ENCODE measurements around the gene NRTN.
"Not testable (repeated sequence)": the region's sequence is repeated elsewhere in the genome, so short reads cannot be mapped to it uniquely, and the experiment has no call there.

The NRTN gene

DNA sequence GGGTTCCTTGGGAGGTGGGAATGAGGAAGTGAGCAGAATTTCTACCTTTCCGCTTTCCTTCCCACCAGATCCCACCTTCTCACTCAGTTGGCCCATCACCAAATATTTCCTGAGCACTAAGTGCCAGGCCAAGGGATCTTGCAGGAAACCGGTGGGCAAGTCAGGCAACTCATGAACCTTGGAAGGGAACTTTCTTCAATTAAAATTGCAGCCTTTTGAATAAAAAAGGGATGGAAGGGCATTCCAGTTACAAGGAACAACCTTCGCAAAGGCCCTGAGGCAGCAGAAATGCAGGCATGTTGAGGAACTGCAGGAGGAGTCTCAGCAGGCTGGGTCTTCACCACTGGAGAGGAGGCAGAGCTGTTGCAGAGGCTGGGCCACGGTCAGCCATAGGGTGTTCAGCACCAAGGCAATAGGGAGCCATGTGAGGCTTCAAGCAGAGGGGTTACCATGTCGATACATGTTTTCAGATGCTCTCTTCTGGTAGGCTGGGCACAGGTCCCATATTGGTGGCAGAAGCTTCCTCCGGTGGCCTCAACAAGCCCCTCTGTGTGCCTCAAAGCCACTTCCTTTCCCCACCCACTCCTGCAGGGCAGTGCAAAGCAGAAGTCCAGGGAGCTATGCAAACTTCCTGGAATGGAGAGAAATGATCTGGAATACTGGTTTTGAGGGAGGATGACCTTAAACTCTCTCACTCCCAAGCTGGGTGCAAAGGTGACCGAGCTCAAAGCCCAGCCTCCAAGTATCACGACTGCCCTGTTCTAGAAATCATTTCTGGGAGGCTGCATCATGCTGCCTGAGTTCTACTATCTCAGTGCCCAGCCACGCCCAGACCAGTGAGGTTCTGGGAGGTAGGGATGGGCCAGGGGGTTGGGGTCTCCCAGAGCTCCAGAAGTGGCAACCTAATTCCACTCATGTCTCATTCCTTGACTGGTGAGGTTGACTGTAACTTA, 34.5 kb downstream of the NRTN start, which contains the start of gene FUT6:
Gene FUT6, minus strand, starts transcription at position 638 of the 953 bp plus-strand sequence. CDS start 7,135 bp downstream, outside the sequence.
- DNase-seq = peak; percentile 18 to 27 (median 22)

DNA sequence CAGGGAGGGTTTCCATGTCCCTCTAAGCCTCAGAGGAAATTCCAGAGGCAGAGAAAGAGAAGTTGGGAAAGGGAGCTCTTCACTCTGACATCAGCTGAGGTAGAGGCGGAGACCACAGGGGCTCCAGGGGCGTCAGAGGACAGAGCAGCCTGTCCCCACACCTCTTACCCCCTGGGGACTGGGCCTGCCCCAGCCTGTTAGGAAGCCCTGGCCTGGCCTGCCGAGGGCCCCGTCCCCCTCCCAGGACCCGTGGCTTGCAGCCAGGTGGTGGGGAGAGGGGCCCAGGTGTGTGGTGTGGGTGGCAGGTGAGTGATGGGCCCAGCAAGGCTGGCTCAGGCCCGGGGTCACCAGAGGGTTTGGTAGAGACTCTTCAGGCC, 36.9 kb downstream of the NRTN start:
- not testable (repeated sequence) for DNase-seq

DNA sequence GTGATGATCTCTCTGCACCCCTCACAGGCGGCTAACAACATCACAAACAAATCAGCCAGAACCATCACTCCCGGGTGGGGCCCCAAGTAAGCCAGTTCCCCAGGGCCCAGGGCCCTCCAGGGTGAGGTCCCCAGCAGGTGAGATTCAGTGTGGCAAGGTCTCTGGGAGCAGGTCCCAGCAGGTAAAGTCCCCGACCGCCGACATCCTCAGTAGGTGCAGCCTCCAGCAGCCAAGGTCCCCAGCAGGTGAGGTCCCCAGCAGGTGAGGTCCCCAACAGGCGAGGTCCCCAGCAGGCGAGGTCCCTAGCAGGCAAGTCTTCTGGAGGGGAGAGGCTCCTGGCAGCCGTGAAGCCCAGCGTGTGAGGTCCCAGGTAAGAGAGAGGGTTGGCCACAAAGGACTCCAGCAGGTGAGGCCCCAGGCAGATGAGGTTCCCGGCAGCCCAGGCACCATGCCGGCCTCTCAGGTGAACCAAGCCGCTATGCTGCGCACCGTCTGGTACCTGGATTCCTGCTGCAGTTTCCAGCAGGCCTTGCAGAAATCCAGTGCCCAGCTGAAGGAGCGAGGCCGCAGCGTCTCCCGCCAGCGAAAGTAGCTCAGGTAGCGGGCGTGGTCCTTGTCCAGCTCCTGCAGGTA, 38.5 kb downstream of the NRTN start:
- DNase-seq = no peak

DNA sequence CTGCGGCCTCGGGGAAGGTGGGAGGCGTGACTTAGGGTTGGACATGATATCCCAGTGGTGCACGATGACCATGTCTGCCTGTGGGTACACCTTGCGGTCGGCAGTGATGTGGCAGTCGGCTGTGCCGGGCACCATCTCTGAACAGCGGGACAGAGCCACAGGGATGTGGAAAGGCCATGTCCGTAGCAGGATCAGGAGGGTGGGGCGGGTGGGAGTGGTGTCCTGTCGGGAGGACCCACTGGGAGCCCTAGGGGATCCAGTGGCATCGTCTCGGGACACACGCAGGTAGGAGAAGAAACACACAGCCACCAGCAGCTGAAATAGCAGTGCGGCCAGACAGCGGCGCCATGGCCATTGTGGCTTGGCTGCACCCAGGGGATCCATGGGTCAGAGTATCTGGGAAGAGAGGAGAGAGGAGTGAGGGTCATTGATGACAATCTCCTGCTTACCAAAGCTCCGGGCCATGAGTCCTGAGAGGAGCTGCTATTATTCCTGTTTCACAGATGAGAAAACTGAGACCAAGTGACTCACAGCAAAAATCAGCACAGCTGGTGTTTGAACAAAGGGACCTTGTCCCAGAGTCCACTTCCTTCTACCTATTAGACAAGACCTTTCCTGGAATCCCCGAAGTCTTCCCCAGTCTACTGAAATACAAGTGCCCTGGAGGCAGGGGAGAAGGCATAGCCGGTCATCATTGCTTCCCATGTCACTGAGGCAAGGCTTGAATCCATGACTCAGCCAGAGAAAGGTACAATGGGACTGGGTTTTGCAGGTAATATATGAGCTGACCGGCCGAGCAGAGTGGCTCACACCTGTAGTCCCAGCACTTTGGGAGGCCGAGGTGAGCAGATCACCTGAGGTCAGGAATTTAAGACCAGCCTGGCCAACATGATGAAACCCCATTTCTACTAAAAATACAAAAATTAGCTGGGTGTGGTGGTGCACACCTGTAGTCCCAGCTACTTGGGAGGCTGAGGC, 39.9 kb downstream of the NRTN start:
- DNase-seq = no peak

DNA sequence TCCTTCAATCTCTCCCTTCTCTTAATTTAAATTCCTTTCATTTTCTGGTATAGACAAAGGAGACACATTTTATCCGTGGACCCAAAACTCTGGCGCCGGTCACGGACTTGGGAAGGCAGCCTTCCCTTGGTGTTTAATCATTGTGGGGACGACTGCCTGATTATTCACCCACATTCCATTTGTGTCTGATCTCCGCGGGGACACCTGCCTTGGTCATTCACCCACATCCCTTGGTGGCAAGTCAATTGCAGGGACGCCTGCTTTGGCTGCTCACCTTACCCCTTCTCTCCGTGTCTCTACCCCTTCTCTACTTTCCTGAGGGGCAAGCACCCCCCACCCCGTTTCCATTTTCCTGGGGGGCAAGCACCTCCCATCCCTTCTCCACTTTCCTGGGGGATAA, 43.0 kb downstream of the NRTN start:
- not testable (repeated sequence) for DNase-seq

DNA sequence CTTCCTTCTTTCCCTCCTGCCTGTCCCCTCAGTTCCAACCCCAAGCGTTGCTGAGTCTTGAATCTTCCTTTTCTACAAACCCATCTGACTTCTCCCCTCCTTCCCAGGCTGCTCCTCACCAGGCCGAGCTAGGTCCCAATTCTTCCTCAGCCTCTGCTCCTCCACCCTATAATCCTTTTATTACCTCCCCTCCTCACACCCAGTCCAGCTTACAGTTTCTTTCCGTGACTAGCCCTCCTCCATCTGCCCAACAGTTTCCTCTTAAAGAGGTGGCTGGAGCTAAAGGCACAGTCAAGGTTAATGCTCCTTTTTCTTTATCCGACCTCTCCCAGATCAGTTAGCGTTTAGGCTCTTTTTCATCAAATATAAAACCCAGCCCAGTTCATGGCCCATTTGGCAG, 43.8 kb downstream of the NRTN start:
- DNase-seq = not testable (repeated sequence)

DNA sequence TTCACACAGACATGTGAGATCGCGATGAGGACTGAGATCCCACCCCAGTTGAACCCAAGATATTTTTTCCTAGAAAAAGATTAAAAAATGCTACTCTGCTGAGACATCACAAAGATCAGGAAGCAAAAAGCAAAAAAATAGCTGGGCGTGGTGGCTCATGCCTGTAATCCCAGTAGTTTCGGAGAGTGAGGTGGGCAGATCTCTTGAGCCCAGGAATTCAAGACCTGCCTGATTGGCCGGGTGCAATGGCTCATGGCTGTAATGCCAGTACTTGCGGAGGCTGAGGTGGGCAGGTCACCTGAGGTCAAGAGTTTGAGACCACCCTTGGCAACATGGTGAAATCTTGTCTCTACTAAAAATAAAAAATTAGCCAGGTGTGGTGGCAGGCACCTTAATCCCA, 45.3 kb downstream of the NRTN start:
- no peak for DNase-seq

DNA sequence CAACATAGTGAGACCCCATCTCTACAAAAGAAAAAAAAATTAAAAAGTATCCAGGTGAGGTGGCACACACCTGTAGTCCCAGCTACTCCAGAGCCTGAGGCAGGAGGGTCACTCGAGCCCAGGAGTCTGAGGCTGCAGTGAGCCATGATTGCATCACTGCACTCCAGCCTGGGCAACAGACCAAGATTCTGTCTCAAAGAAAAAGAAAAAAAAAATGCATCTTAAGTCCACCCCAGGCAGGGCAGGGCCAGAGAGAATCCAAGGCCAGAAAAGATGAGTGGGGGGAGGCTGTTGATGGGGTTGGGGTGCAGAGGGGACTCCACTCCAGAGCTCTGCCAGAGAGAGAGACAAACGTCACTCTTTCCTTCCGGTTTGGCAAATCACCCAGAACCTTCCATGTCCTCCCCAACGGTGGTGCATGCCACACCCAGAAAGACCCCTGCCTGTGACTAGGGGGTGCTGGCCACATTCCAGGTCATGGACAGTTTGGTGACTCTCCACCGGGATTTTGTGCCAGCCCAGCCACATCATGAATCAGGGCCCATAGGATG, 46.0 kb downstream of the NRTN start:
- DNase-seq = no peak

DNA sequence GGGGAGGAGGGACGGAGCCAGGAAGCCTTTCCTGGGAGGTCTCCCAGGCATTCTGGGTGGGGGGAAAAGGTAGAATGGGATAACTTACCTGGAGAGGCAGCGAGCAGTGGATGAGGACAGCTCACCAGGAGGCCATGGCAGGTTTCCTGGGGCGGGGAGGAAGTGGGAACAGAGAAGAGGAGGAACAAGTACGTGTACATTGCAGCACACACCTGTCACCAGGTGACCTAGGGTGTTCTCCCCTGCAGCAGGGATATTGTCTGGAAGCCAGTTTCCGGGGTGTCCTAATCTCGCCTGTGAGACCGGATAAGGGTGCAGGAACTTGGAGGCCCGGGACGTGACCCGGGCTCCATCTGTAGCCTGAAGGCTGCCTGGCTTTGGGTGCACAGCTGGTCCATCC, 46.4 kb downstream of the NRTN start, which contains the start of gene FUT3:
Gene FUT3, minus strand, starts transcription at position 148 of the 400 bp plus-strand sequence.
- no peak for DNase-seq

DNA sequence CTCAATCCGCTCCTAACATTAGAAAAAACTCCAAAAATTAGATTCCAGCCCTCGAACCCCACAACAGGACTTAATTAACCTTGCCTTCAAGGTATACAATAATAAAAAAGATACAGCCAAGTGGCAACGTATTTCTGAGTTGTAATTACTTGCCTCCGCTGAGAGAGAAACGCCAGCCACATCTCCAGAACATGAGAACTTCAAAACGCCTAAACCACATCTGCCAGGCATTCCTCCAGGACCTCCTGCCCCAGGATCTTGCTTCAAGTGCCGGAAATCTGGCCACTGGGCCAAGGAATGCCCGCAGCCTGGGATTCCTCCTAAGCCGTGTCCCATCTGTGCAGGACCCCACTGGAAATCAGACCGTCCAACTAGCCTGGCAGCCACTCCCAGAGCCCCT, 49.3 kb downstream of the NRTN start:
- DNase-seq = not testable (repeated sequence)

DNA sequence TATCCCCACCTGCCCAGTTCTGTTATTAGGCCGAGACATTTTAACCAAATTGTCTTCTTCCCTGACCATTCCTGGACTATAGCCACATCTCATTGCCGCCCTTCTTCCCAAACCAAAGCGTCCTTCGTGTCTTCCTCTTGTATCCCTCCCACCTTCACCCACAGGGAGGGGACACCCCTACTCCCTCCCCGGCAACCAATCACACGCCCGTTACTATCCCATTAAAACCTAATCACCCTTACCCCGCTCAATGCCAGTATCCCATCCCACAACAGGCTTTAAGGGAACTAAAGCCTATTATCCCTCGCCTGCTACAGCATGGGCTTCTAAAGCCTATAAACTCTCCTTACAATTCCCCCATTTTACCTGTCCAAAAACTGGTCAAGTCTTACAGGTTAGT, 50.3 kb downstream of the NRTN start:
- not testable (repeated sequence) for DNase-seq

DNA sequence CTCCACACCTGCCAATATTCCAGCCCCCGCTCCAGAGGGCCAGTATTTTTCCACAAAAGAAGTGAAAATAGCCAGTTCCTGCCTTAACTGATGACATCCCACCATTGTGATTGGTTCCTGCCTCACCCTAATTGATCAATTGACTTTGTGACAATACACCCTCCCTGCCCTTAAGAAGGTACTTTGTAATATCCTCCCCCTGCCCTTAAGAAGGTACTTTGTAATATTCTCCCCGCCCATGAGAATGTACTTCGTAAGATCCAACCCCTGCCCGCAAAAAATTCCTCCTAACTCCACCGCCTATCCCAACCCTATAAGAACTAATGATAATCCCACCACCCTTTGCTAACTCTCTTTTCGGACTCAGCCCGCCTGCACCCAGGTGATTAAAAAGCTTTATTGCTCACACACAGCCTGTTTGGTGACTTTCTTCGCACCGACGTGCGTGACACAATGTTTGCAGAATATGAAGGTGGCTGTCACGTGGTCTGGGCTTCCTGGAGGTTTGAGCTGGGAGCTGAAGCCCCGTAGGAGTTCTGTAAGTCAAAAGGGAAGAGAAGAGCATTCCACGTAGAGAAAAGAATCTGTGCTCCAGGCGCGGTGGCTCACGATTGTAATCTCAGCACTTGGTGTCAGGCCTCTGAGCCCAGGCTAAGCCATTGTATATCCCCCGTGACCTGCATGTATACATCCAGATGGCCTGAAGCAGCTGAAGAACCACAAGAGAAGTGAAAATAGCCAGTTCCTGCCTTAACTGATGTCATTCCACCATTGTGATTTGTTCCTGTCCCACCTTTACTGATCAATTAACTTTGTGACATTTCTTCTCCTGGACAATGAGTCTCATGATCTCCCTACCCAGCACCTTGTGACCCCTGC, 52.6 kb downstream of the NRTN start:
- DNase-seq = no peak

DNA sequence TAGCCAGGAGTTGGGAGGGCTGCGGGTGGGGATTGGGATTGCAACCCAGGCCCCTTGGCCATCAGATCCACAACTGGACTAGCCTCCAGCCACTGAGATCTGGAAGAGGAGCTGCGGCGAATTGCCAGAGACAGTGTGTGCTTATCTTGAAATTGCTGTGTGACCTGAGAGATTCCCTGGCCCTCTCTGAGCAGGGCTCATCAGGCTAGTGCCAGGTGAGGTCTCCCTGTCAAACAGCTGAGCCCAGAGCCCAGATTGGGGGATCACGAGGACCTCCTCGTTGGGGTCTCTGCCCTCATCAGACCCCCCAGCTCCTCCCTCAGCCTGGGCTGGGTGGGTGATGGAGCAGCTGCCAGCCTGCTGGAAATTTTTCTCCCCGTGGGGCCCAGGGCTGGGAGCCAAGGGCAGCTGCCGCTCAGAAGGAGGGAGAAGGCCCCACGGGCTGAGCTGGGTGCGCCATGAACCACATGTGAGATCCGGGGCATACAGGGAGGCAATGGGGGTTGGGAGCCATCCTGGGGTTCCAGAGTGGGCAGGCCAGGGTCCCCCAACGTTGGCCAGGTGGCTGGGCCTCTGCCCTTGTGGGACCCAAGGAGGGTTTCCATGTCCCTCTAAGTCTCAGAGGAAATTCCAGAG, 58.3 kb downstream of the NRTN start:
- DNase-seq = no peak

DNA sequence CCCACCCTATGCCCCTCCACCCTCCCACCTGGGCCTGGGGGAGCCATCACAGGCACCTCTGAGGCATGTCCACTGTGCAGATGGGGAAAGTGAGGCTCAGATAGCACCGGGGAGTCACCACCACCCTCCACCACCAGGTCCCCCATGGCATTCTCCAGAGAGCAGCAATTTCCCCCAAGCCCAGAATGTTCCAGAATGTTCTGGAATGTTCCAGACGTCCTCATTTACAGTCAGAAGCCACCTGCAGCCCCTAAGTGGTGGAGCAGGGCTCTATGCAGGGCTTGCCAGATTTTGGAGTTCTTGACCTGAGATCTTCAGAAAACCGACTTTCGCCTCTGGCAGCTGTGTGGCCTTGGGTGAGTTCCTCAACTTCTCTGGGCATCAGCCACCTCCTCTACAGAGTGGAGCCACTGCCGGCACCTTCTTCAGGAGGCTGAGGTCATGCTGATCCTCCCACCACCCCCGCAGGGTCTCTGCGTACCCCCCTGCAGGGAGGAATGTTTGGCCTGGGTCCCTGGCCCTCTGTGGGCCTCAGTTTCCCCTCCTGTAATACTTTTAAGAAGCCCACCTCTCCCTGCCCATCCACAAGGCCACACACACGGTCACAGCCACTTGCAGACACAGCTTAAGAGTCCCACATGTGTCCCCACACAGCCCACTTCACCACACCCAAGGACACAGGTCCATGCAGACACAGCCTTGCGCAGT, 59.3 kb downstream of the NRTN start:
- no peak for DNase-seq

DNA sequence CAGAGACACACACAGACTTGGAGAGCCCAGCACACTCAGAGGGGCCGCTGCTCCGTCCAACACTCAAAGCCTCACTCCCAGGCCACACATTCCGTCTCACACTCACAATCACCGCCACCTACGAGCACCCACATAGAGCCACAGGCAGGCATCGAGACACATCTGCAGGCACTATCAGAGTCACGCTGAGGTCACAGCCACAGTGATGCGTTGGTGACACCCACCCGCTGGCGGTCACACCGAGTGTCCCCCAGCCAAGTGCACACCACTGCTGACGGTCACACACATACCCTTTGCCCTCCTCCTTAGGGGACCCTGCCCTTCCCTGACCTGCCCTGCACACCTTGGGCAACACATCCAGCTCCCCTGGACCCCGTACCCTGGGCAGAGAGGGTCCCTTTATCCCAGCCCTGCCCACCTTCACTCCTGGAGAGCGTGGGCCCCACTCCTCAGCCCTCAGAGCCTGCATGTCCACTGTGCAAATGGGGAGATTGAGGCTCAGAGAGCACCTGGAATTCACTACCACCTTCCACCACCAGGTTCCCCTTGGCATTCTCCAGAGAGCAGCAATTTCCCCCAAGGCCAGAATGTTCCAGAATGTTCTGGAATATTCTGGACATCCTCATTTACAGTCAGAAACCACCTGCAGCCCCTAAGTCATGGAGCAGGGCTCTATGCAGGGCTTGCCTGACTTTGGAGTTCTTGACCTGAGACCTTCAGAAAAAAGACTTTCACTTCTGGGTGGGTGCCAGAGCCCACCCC, 60.0 kb downstream of the NRTN start:
- no peak for DNase-seq

DNA sequence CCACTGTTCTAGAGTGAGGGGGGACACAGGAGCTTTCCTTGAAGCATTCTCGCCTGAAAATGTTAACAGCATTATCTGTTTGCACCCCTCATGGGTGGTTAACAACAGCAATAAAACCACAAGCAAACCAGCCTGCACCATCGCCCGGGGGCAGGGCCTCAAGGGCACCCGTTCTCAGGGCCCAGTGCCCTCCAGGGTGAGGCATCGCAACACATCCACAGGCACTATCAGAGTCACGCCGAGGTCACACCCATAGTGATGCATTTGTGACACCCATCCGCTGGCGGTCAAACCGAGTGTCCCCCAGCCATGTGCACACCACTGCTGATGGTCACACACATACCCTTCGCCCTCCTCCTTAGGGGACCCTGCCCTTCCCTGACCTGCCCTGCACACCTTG, 60.9 kb downstream of the NRTN start:
- no peak for DNase-seq

DNA sequence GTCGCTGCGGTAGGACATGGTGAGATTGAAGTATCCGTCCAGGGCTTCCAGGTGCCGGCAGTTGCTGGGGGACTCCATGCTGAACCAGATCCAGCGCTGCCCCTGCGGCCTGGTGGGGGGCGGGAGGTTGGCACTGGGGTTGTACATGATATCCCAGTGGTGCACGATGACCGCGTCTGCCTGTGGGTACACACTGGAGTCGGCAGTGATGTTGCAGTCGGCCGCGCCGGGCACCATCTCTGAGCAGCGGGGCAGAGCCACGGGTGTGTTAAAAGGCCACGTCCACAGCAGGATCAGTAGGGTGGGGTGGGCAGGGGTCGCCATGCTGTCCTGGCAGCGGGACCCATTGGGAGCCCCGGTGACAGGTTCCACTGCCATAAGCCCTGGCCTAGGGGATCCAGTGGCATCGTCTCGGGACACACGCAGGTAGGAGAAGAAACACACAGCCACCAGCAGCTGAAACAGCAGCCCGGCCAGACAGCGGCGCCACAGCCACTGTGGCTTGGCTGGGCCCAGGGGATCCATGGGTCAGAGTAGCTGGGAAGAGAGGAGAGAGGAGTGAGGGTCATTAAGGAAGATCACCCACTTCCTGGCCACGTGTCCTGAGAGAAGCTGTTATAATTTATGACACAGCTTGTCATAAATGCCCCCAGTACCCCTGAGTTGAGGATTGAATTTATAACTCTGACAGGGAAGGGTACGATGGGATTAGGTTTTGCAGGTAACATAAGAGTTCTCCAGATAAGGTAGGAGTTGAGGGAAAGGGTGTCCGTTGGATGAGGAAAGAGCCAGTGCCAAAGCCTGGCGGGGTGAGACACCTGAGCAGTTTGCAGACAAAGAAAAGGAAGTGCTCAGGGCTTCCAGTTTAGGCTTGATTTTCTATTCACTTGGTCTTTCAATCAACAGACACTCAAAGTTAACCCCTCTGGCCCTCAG, 62.6 kb downstream of the NRTN start:
- no peak for DNase-seq

DNA sequence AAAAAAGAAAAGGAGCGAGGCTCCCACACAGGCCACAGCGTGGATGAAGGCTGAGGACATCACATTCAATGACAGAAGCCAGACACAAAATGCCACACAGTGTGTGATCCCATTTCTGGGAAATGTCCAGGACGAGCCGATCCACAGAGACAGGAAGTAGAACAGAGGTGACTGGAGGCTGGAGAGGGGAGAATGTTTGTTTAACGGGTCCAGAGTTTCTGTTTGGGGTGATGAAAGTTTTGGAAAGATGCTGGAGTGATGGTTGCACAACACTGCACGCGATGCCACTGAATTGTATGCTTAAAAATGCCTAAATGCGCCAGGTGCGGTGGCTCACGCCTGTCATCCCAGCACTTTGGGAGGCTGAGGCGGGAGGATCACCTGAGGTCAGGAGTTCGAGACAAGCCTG, 66.1 kb downstream of the NRTN start:
- no peak for DNase-seq
